SH-SY5Y (cell line): ENCODE data around the gene SLC8A3.

Source experiments
- GATA2 ChIP-seq: IDR thresholded peaks from 2 replicates; pipeline ENCODE4 v1.6.1; 2011; ENCODE audit warnings: mild to moderate bottlenecking, low read depth, low read length
- GATA3 ChIP-seq: IDR thresholded peaks from 2 replicates; pipeline ENCODE4 v1.6.1; 2011; ENCODE audit warnings: low read depth, mild to moderate bottlenecking, low read length, moderate library complexity

Gene SLC8A3

GRCh38 chr14:70183991-70184390 lies 4.8 kb downstream of the SLC8A3 start:
- TF ChIP-seq GATA3 = no peak
- no peak for TF ChIP-seq GATA2

GRCh38 chr14:70181276-70181675 lies 7.5 kb downstream of the SLC8A3 start:
- no peak for TF ChIP-seq GATA2

DNA sequence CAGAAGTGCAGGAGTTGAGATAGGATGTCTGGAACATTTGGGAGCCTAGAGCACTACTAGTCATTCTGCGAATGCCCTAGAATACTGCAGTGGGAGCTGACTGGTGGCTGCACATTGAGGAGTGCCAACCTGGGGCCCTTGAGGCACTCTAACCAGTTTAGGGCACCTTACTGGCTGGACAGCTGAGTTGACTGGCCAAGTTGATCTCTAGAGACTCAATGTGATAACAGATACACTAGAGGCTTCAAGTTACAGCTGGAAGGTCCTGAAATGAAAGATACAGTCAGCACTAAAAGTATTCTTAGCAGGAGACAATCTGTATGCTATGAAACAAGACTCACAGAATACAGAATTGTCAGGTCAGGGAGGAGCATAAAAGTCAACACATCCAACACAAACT lies 8.0 kb downstream of the SLC8A3 start:
- TF ChIP-seq GATA3 (no peak), GATA2 (no peak)

GRCh38 chr14:70177081-70177800 lies 11.5 kb downstream of the SLC8A3 start:
- TF ChIP-seq GATA2 (no peak), GATA3 (no peak)

DNA sequence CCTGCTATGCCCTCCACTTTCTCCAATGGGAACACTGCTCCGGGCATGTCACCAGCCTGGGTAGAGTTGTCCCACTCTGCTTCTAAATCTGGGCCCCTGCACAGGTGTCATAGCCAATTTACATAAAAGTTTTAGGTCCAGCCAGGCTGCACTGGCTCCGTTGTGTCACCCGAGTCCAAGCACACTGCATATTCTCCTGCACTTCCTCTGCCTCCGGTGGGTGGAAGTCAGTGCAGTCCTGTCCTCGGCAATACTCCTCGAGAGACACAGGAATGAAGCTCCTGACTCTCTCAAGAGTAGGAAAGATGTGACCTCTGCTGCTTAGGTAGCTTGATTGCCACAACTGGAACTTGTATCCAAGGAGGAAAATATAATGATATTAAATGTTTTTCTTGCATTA lies 15.2 kb downstream of the SLC8A3 start:
- no peak for TF ChIP-seq GATA3
- TF ChIP-seq GATA2 = no peak

DNA sequence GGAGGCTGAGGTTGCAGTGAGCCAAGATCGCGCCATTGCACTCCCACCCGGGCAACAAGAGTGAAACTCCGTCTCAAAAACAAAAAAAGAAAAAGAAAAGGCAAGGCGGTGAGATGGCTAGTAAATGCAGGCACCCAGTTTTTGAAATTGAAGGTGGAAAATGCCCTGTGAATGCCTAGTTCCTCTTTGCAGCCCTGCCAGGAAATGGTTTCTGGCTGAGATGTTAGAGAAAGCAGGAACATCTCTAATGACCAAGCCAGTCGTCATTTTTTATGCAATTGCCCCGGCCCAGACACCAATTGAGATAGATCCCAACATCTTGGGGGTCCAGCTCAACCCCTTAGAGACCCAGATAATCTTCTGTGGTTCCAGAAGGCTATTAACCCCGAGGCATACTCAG lies 17.0 kb downstream of the SLC8A3 start:
- TF ChIP-seq GATA2 = no peak
- TF ChIP-seq GATA3 = no peak

- TF ChIP-seq GATA2 = no peak
- no peak for TF ChIP-seq GATA3
Observed at GRCh38 chr14:70170976-70171375, 17.8 kb downstream of the SLC8A3 start.

GRCh38 chr14:70168406-70168805 lies 20.3 kb downstream of the SLC8A3 start:
- TF ChIP-seq GATA3 = no peak
- TF ChIP-seq GATA2 = no peak

DNA sequence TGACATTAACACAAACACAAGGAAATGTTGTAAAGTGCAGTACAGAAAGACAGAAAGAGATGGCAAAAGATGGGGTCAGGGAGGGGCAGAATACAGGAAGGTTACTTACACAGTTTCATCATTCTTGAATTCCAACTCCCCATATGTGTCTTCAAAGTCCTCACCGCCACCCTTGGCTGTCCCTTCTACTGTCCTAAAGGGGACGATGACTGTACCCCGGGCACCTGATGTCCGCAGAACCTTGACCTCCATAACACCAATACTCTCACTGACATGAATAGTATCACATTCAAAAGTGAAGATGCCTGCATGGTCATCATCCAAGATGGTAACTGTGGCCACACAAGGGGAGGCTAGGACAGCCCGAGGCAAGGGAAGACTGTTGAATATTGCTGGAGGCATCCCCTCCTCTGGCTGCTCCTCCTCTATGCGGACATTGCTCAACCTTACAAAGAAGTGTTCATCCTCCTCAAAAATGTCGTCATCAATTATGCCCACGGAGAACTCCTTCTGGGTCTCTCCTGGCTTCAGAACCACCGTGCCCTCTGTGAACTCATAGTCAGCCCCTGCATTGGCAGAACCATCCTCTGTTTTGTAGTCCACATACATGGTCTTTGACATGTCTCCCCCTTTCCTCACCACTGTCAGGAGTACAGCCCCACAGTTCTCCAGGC lies 22.1 kb downstream of the SLC8A3 start:
- TF ChIP-seq GATA3 = no peak
- TF ChIP-seq GATA2 = no peak

DNA sequence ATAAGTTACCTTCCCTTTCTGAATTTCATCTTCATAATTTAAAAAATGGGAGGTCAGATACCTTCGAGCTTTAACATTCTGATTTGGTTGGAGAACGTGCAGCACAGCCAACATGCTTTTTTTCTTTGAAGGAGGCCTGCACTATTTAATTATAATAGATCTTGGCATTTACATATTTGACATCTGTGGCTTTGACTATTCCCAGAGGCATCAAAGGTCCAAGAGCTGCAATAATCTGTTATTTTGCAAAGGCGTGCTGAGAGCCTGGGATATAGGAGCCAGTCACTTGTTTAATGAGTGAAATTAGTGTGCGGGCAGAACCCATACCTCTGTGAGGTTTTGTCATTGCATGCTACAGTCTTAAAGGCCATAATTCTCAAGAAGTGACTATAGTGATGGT lies 26.4 kb downstream of the SLC8A3 start:
- TF ChIP-seq GATA2 (no peak), GATA3 (no peak)

DNA sequence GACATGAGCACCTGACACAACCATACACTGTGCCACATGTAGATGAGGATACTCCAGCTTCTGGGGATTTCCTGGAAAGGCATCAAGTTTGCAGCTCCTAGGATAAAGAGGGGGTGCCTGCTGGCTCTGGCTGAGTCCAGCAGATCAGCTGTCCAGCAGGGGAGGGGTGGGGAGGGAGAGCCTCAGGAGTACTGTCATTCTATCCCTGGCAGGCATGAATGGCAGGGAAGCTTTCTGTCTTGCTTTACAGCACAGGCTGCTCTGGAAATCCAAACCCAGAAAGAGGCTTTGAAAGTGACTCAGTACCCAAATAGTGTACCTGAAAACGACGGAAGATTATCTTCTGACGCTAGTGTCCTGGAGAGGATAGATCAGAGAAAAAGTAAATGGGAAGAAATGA lies 32.2 kb downstream of the SLC8A3 start:
- TF ChIP-seq GATA3 = no peak
- TF ChIP-seq GATA2 = no peak

DNA sequence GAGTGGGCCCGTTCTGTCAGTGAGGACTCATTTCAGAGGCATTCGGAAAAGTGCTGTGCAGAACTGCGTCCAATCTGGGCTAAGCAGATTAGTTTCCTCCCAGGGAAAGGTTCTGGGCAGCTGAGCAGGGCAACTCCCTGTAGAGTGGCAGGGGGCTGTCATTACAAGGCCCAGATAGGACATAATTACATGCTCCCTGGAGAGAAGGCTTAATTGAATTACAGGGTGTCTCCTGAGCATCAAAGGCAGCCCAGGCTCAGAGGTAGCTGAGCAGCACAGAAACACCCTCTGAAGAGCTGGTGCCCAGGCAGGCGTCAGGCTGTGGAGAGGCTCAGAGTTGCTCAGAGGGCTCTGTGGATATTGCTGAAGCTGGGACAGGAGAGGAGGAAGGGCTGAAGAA lies 36.0 kb downstream of the SLC8A3 start:
- no peak for TF ChIP-seq GATA3
- TF ChIP-seq GATA2 = no peak

DNA sequence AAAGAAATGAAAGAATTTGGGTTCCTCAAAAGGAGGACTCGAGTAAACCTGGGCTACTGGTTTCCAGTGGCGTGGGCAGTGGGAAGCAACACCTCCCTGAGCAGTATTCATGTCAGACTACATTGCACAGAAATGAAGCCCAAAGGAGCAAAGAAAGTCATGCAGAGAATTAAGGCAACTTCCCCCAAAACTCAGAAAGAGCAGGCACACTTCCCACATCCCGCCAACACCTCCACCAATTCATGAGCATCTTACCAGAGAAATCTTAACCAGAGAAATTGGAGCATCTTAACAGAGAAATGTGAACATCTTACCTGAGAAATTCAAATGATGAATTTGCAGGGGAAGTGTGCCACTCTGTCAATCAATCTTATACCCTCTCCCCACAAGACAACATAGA lies 36.7 kb downstream of the SLC8A3 start:
- TF ChIP-seq GATA3 = no peak
- no peak for TF ChIP-seq GATA2

- TF ChIP-seq GATA2 (peak; percentile 5; the same call in 1 of the 2 replicates), GATA3 (no peak)
Observed at GRCh38 chr14:70149596-70150165, 39.1 kb downstream of the SLC8A3 start.
